K562 (cell line): ENCODE data around the gene CAPZA1. TPM values are rescaled to one million over a fixed set of nuclear protein-coding genes. Genes with fewer than 3 reads are reported as not detected.

Experiments
- ARID1B ChIP-seq: fragments of 450-650 bp; IDR thresholded peaks from 2 replicates; pipeline ENCODE4 v1.6.1; 2016; ENCODE audit warnings: antibody characterized with exemption, mild to moderate bottlenecking, inconsistent platforms
- ARNT ChIP-seq, 2 experiments: fragments of 450-650 bp; IDR thresholded peaks; 2 replicates each; pipeline ENCODE4 v1.6.1; 2016; ENCODE audit warnings: mild to moderate bottlenecking in 1 of 2
- EGR1 ChIP-seq: fragments of 450-650 bp; conservative IDR thresholded peaks from 2 replicates; pipeline ENCODE4 v1.6.1; 2017; ENCODE audit warnings: mild to moderate bottlenecking
- KDM2B ChIP-seq: fragments of 250-450 bp; sonication (Bioruptor Pico); IDR thresholded peaks from 2 replicates; pipeline ENCODE4 v1.8.0; 2021; ENCODE audit warnings: mild to moderate bottlenecking, moderate library complexity
- MAFG ChIP-seq: fragments of 450-650 bp; conservative IDR thresholded peaks from 2 replicates; pipeline ENCODE4 v1.6.1; 2016; ENCODE audit warnings: missing genetic modification characterization, missing compliant biosample characterization
- MAZ ChIP-seq, 2 experiments: fragments of 450-650 bp in 1 of 2; sonication (generic) in 1 of 2; formaldehyde crosslinking; IDR thresholded peaks in 1 of 2; conservative IDR thresholded peaks in 1 of 2; 2 replicates each; pipeline versions ENCODE4 v1.4.0 to v1.5.0; 2020; ENCODE audit warnings: mild to moderate bottlenecking in 1 of 2, missing genetic modification reagents in 1 of 2
- NFIC ChIP-seq: fragments of 450-650 bp; IDR thresholded peaks from 2 replicates; pipeline ENCODE4 v1.6.1; 2017; ENCODE audit warnings: mild to moderate bottlenecking, inconsistent platforms
- RBM17 ChIP-seq: fragments of 200-400 bp; formaldehyde crosslinking; IDR thresholded peaks from 2 replicates; pipeline ENCODE4 v1.6.1; 2017; ENCODE audit warnings: low read depth, mild to moderate bottlenecking, low read length, borderline replicate concordance
- RBM25 ChIP-seq: fragments of 200-400 bp; formaldehyde crosslinking; IDR thresholded peaks from 2 replicates; pipeline ENCODE4 v1.6.1; 2018; ENCODE audit warnings: low read length, low read depth, moderate library complexity; ENCODE audit not compliant: severe bottlenecking
- SMAD4 ChIP-seq: fragments of 250-450 bp; sonication (Bioruptor Pico); conservative IDR thresholded peaks from 2 replicates; pipeline ENCODE4 v1.8.0; 2021; ENCODE audit warnings: inconsistent platforms, mild to moderate bottlenecking, moderate library complexity
- XRCC5 ChIP-seq: fragments of 200-400 bp; formaldehyde crosslinking; IDR thresholded peaks from 2 replicates; pipeline ENCODE4 v1.6.1; 2017; ENCODE audit warnings: low read depth, mild to moderate bottlenecking, low read length
- ZNF253 ChIP-seq: fragments of 250-450 bp; sonication (Bioruptor Pico); conservative IDR thresholded peaks from 2 replicates; pipeline ENCODE4 v1.6.1; 2021; ENCODE audit warnings: mild to moderate bottlenecking
- ZNF263 ChIP-seq: sonication (generic); formaldehyde crosslinking; IDR thresholded peaks from 2 replicates; pipeline ENCODE4 v1.8.0; 2022; ENCODE audit warnings: mild to moderate bottlenecking, missing genetic modification reagents, borderline replicate concordance
- ZNF57 ChIP-seq: fragments of 450-650 bp; formaldehyde crosslinking; IDR thresholded peaks from 2 replicates; pipeline ENCODE4 v1.4.0; 2020; ENCODE audit warnings: mild to moderate bottlenecking, moderate library complexity
- ZNF644 ChIP-seq: fragments of 200-800 bp; sonication (Bioruptor generic); IDR thresholded peaks from 2 replicates; pipeline ENCODE4 v1.6.1; 2016; ENCODE audit warnings: low read depth, missing genetic modification characterization, missing compliant biosample characterization
- ZNF764 ChIP-seq: fragments of 250-450 bp; sonication (Bioruptor Pico); IDR thresholded peaks from 2 replicates; pipeline ENCODE4 v1.4.0; 2020; ENCODE audit warnings: low read depth, mild to moderate bottlenecking, moderate library complexity
- polyA plus RNA-seq, 8 experiments: library from polyadenylated mRNA; depleted of rRNA in 4 of 8; stranded (reverse) in 5 of 8; unstranded in 3 of 8; fragments of >200 nt; fragmentation: Nextera tagmentation in 2 of 8; fragmentation: Illumina TruSeq in 1 of 8; extraction: Ambion mirVana in 2 of 8; extraction: Trizol in 1 of 8; gene quantifications; 2 replicates each; pipeline versions ENCODE4 v1.2.1 to v1.2.3, GENCODE V29; 2011 to 2014; ENCODE audit warnings: inconsistent platforms in 1 of 8, missing spikeins in 1 of 8
- total RNA-seq, 7 experiments: library from RNA; depleted of rRNA in 6 of 7; stranded (reverse); fragments of >200 nt in 6 of 7; fragmentation: Illumina TruSeq in 2 of 7; extraction: Trizol in 2 of 7; gene quantifications; 2 replicates each; pipeline versions ENCODE4 v1.2.1 to v1.2.3, GENCODE V29; 2011 to 2021; ENCODE audit warnings: low replicate concordance in 1 of 7
- TF ChIP-seq, protein P1 (sequence below): fragments of 250-450 bp; sonication (Bioruptor Pico); IDR thresholded peaks from 2 replicates; pipeline ENCODE4 v1.4.0; 2020; ENCODE audit warnings: mild to moderate bottlenecking
- TF ChIP-seq, protein P2 (sequence below): fragments of 450-650 bp; IDR thresholded peaks from 2 replicates; pipeline ENCODE4 v1.6.1; 2016; ENCODE audit warnings: antibody characterized with exemption
- TF ChIP-seq, protein P3 (sequence below): fragments of 450-650 bp; formaldehyde crosslinking; IDR thresholded peaks from 2 replicates; pipeline ENCODE4 v1.4.0; 2020; ENCODE audit warnings: mild to moderate bottlenecking, moderate library complexity
- TF ChIP-seq, protein P4 (sequence below): sonication (generic); formaldehyde crosslinking; IDR thresholded peaks from 2 replicates; pipeline ENCODE4 v1.9.0; 2022; ENCODE audit warnings: mild to moderate bottlenecking, missing genetic modification reagents
- TF ChIP-seq, protein P5 (sequence below): fragments of 450-650 bp; IDR thresholded peaks from 2 replicates; pipeline ENCODE4 v1.6.1; 2016

The CAPZA1 gene
- total and polyA plus RNA-seq, 9 of the 15 experiments (the other 6 are each of a cell fraction or from before 2014, with no cell fraction given): 237 to 1,020 (median 306) TPM

DNA sequence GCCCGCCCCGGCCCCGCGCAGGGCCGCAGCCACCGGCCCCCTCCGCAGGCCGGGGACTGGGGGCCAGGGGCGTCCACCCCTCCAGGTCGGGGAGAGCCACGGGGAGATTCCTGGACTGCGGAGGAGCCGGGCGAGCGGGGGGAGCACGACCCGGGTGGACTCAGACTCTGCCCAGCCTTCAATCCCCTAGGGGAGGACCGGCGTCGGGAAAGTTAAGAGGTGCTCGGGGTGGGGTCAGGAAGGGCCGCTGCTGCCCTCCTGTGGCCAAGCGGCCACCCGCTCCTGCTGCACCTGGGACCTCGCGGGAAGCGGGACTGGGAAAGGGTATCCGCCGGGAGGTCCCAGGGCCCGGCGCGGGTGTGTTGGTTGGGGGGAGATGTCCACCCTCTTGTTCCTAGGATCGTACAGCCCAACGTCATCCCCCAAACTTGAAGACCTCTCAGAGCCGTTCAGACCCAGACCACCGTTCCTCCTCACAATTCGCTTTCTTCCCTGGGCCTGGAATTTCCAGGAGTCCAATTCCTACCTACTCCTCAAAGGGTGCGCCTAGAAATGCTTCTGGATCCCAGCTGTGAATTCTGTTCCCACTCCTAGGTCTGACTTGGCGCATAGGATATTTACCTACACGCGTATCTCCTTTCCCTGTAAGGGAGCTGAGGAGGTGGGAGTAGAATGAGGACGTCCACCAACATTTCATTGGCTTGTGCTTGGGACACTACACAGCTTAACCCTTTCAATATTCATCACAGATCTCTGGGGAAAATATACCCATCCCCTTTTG lies 87.8 kb downstream of the CAPZA1 start (continued):
- TF ChIP-seq NFIC: peak; percentile 57; the same call in 1 of the 2 replicates
- no peak for TF ChIP-seq ZNF764 (CRISPR knock-in tag)
- TF ChIP-seq, protein P1, sequence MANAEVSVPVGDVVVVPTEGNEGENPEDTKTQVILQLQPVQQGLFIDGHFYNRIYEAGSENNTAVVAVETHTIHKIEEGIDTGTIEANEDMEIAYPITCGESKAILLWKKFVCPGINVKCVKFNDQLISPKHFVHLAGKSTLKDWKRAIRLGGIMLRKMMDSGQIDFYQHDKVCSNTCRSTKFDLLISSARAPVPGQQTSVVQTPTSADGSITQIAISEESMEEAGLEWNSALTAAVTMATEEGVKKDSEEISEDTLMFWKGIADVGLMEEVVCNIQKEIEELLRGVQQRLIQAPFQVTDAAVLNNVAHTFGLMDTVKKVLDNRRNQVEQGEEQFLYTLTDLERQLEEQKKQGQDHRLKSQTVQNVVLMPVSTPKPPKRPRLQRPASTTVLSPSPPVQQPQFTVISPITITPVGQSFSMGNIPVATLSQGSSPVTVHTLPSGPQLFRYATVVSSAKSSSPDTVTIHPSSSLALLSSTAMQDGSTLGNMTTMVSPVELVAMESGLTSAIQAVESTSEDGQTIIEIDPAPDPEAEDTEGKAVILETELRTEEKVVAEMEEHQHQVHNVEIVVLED (CRISPR knock-in tag): no peak
- 0 out of 2 replicates have a peak, but pooled peaks have one; percentile 9 for TF ChIP-seq KDM2B
- TF ChIP-seq SMAD4 (CRISPR knock-in tag): peak; percentile 75
- TF ChIP-seq, protein P2, sequence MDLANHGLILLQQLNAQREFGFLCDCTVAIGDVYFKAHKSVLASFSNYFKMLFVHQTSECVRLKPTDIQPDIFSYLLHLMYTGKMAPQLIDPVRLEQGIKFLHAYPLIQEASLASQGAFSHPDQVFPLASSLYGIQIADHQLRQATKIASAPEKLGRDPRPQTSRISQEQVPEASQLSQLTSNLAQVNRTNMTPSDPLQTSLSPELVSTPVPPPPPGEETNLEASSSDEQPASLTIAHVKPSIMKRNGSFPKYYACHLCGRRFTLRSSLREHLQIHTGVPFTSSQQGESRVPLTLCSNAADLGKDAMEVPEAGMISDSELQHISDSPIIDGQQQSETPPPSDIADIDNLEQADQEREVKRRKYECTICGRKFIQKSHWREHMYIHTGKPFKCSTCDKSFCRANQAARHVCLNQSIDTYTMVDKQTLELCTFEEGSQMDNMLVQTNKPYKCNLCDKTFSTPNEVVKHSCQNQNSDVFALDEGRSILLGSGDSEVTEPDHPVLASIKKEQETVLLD: no peak
- peak; percentile 99 for TF ChIP-seq ZNF263
- no peak for TF ChIP-seq MAFG (tag)
- peak; percentile 77; the same call in 1 of the 2 replicates for TF ChIP-seq XRCC5
- no peak for TF ChIP-seq RBM17
- peak; percentile 92 to 96 for TF ChIP-seq MAZ (CRISPR knock-in tag; conservative IDR thresholded peaks at IDR 0.05 in 1 of 2, IDR thresholded peaks at IDR 0.05 in 1 of 2)
- peak; percentile 53 for TF ChIP-seq ARID1B
- no peak for TF ChIP-seq ZNF253 (CRISPR knock-in tag)
- TF ChIP-seq, protein P3, sequence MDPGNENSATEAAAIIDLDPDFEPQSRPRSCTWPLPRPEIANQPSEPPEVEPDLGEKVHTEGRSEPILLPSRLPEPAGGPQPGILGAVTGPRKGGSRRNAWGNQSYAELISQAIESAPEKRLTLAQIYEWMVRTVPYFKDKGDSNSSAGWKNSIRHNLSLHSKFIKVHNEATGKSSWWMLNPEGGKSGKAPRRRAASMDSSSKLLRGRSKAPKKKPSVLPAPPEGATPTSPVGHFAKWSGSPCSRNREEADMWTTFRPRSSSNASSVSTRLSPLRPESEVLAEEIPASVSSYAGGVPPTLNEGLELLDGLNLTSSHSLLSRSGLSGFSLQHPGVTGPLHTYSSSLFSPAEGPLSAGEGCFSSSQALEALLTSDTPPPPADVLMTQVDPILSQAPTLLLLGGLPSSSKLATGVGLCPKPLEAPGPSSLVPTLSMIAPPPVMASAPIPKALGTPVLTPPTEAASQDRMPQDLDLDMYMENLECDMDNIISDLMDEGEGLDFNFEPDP (CRISPR knock-in tag): no peak
- no peak for TF ChIP-seq ARNT (IDR thresholded peaks at IDR 0.05)
- TF ChIP-seq, protein P4, sequence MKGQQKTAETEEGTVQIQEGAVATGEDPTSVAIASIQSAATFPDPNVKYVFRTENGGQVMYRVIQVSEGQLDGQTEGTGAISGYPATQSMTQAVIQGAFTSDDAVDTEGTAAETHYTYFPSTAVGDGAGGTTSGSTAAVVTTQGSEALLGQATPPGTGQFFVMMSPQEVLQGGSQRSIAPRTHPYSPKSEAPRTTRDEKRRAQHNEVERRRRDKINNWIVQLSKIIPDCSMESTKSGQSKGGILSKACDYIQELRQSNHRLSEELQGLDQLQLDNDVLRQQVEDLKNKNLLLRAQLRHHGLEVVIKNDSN: no peak
- TF ChIP-seq RBM25: no peak
- TF ChIP-seq EGR1: 0 out of 2 replicates have a peak, but pooled peaks have one; percentile 19
- no peak for TF ChIP-seq ZNF644 (tag)
- TF ChIP-seq, protein P5, sequence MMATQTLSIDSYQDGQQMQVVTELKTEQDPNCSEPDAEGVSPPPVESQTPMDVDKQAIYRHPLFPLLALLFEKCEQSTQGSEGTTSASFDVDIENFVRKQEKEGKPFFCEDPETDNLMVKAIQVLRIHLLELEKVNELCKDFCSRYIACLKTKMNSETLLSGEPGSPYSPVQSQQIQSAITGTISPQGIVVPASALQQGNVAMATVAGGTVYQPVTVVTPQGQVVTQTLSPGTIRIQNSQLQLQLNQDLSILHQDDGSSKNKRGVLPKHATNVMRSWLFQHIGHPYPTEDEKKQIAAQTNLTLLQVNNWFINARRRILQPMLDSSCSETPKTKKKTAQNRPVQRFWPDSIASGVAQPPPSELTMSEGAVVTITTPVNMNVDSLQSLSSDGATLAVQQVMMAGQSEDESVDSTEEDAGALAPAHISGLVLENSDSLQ: 0 out of 2 replicates have a peak, but pooled peaks have one; percentile 29
- TF ChIP-seq ZNF57 (CRISPR knock-in tag): no peak
